ENCODE data around the gene MGAT4C. TPM values are rescaled to one million over a fixed set of nuclear protein-coding genes. Genes with fewer than 3 reads are reported as not detected.

Gene MGAT4C
- total and polyA plus RNA-seq, 2 donors = 0.28 to 12.1 TPM

- 30% methylated on average over 1 of the region's 1 CpG for WGBS
- no peak for DNase-seq (ENCODE audit: extremely low spot score)
These were observed 59.7 kb downstream of the MGAT4C start for GRCh38 chr12:86196465-86196864.

DNA sequence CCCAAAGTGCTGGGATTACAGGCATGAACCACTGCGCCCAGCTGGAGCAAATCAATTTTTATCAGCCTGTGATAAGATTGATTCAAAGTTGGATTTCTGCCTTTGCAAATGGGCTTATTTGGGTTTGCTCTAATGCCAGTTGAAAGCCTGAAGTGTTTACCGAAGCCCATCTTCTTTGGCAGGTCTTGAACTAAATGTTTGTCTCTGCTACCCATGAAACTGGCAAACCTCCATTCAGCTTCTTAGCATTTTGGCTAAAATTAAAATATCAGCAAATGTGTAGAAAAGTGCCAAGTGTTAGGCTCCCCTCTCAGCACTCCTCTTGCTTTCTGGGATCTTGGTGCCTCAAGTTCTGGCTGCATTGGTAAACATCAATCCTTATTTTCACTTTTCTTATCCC, 61.5 kb downstream of the MGAT4C start:
- no peak overlapping the region for H3K27ac ChIP-seq (ENCODE audit: low read depth)
- no peaks in the 10 kb centered on the region for H3K4me1 ChIP-seq (ENCODE audit: insufficient read depth)
- no peak for DNase-seq (ENCODE audit: extremely low spot score)
- no peak overlapping the region for H3K4me3 ChIP-seq (ENCODE audit: low read depth, low read length)
- H3K36me3 ChIP-seq (ENCODE audit: insufficient read depth) = no peaks in the 10 kb centered on the region
- WGBS = 43% methylated on average over 2 of the region's 2 CpGs

More at GRCh38 chr12:86196465-86196864, 59.7 kb downstream of the MGAT4C start:
- Histone ChIP-seq H3K4me1 (ENCODE audit: insufficient read depth) (no peaks in the 10 kb centered on the region), H3K27ac (ENCODE audit: low read depth) (no peak overlapping the region), H3K4me3 (ENCODE audit: low read depth, low read length) (no peak overlapping the region), H3K36me3 (ENCODE audit: insufficient read depth) (no peaks in the 10 kb centered on the region)

DNA sequence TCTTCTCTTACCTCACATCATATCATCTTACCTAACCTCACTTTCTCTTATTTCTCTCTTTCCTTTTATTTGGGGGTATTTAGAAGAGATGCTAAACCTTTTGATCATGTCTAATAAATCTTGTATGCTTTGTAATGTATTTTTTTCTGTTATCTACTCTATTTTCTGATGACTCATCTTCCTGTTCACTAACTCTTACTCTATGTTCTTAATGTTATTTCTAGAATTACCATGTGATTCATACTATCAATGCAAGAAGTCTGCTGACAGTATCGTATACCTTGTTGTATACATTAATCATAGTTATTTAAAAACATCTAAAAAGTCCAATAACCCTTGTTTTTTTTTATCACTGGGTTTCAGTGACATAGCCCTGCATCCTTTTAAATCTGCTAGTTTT, 62.3 kb downstream of the MGAT4C start:
- H3K27ac ChIP-seq (ENCODE audit: low read depth) = no peak overlapping the region
- no peak overlapping the region for H3K4me3 ChIP-seq (ENCODE audit: low read depth, low read length)
- H3K4me1 ChIP-seq (ENCODE audit: insufficient read depth) = no peaks in the 10 kb centered on the region
- DNase-seq (ENCODE audit: extremely low spot score) = no peak
- 34% methylated on average over 1 of the region's 1 CpG for WGBS
- H3K36me3 ChIP-seq (ENCODE audit: insufficient read depth) = no peaks in the 10 kb centered on the region

- WGBS = 67% methylated on average over 1 of the region's 1 CpG
- no peak overlapping the region for H3K4me3 ChIP-seq (ENCODE audit: low read depth, low read length)
- H3K27ac ChIP-seq (ENCODE audit: low read depth) = no peak overlapping the region
- H3K4me1 ChIP-seq (ENCODE audit: insufficient read depth) = no peaks in the 10 kb centered on the region
- no peaks in the 10 kb centered on the region for H3K36me3 ChIP-seq (ENCODE audit: insufficient read depth)
- DNase-seq (ENCODE audit: extremely low spot score) = no peak
These were observed 68.0 kb downstream of the MGAT4C start for GRCh38 chr12:86188226-86188625.

DNA sequence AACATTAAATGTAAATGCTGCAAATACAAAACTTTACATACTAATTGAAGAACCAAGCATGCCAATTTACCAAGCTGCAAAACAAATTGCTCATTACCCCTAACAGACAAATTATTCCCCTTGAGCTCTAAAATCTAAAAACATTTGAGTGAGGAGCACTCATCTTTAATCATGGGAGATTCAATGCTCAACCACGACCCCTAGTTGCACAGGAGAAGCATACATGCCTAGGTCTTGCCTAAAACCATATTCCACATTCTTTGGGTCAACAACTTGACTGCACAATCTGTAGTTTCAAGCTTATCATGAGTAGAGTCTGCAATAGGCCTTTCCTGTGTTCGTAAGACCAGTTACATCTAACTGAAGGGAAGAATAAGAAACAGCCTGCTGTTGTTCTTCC, 69.7 kb downstream of the MGAT4C start:
- DNase-seq (ENCODE audit: extremely low spot score) = no peak
- Histone ChIP-seq H3K4me1 (ENCODE audit: insufficient read depth) (no peaks in the 10 kb centered on the region), H3K4me3 (ENCODE audit: low read depth, low read length) (no peak overlapping the region), H3K36me3 (ENCODE audit: insufficient read depth) (no peaks in the 10 kb centered on the region), H3K27ac (ENCODE audit: low read depth) (no peak overlapping the region)
- 75% methylated on average over 2 of the region's 2 CpGs for WGBS

DNA sequence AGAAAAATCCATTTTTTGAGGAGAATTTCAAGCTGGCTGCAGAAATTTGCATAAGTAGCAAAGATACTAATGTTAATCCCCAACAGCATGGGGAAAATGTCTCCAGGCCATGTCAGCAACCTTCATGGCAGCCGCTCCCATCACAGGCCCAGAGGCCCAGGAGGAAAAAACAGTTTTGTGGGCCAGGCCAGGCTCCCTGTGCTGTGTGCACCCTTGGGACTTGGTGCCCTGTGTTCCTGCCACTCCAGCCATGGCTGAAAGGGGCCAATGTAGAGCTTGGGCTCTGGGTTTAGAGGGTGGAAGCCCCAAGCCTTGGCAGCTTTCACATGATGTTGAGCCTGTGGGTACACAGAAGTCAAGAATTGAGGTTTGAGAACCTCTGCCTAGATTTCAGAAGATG, 76.3 kb downstream of the MGAT4C start:
- Histone ChIP-seq H3K4me1 (ENCODE audit: insufficient read depth) (no peaks in the 10 kb centered on the region), H3K36me3 (ENCODE audit: insufficient read depth) (no peaks in the 10 kb centered on the region), H3K27ac (ENCODE audit: low read depth) (no peak overlapping the region), H3K4me3 (ENCODE audit: low read depth, low read length) (no peak overlapping the region)
- DNase-seq (ENCODE audit: extremely low spot score) = no peak
- 98% methylated on average over 1 of the region's 1 CpG for WGBS

GRCh38 chr12:86174188-86174587, 82.0 kb downstream of the MGAT4C start:
- H3K4me3 ChIP-seq (ENCODE audit: low read depth, low read length) = no peak overlapping the region
- no peaks in the 10 kb centered on the region for H3K4me1 ChIP-seq (ENCODE audit: insufficient read depth)
- no peak overlapping the region for H3K27ac ChIP-seq (ENCODE audit: low read depth)
- 89% methylated on average over 2 of the region's 2 CpGs for WGBS
- no peaks in the 10 kb centered on the region for H3K36me3 ChIP-seq (ENCODE audit: insufficient read depth)
- DNase-seq (ENCODE audit: extremely low spot score) = no peak

DNA sequence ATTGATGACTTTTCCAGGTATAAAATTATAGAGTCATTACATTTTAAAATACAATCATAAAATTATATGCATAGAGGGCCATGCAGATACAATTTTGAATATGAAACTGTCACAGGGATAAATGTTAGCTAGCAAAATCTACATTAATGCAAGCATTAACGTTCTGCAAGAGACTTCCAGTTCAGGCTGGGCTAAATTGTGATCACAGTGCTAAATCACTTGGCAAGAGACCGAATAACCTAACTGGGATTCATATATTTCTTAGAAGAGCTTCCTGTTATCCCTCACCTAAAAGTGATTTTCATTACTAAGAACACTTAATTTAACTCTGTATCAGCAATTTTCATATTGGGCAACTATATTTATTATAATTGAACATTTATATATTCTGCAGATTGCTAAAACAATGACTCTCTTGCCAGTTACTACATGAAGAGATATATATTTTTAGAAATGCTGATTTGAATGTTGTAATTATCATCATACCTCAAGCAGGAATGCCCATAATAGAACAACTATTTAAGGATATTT, 83.2 kb downstream of the MGAT4C start:
- H3K36me3 ChIP-seq (ENCODE audit: insufficient read depth) = no peaks in the 10 kb centered on the region
- DNase-seq (ENCODE audit: extremely low spot score) = no peak
- 56% methylated on average over 2 of the region's 2 CpGs for WGBS

GRCh38 chr12:86170051-86170450, 86.1 kb downstream of the MGAT4C start:
- Histone ChIP-seq H3K4me1 (ENCODE audit: insufficient read depth) (no peaks in the 10 kb centered on the region), H3K4me3 (ENCODE audit: low read depth, low read length) (no peak overlapping the region), H3K27ac (ENCODE audit: low read depth) (no peak overlapping the region), H3K36me3 (ENCODE audit: insufficient read depth) (no peaks in the 10 kb centered on the region)
- 61% methylated on average over 1 of the region's 1 CpG for WGBS
- DNase-seq (ENCODE audit: extremely low spot score) = no peak

More for the DNA sequence above, 83.2 kb downstream of the MGAT4C start:
- H3K27ac ChIP-seq (ENCODE audit: low read depth) = no peak overlapping the region
- no peak overlapping the region for H3K4me3 ChIP-seq (ENCODE audit: low read depth, low read length)
- no peaks in the 10 kb centered on the region for H3K4me1 ChIP-seq (ENCODE audit: insufficient read depth)

GRCh38 chr12:86158956-86159355, 97.2 kb downstream of the MGAT4C start:
- Histone ChIP-seq H3K4me1 (ENCODE audit: insufficient read depth) (no peaks in the 10 kb centered on the region), H3K4me3 (ENCODE audit: low read depth, low read length) (no peak overlapping the region), H3K27ac (ENCODE audit: low read depth) (no peak overlapping the region), H3K36me3 (ENCODE audit: insufficient read depth) (no peaks in the 10 kb centered on the region)
- 86% methylated on average over 4 of the region's 4 CpGs for WGBS
- DNase-seq (ENCODE audit: extremely low spot score) = no peak

DNA sequence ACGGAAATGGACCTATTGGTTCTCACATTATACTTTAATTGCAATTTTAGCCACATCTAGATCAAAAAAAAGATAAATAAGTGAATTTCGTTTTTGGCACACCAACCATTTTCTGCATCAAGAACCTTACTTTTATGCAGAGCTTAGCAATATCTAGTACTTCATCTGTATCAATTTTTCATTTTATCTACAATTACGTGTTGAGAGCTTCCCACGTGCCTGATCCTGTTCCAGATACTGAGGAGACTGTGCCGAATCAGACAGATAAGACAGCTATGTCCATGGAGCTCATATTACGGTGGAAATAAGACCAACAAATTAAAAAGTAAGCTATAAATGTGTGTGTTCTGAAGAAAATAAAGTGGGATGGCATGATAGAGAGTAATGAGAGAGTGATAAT, 101.6 kb downstream of the MGAT4C start:
- no peaks in the 10 kb centered on the region for H3K36me3 ChIP-seq (ENCODE audit: insufficient read depth)
- WGBS = 60% methylated on average over 6 of the region's 6 CpGs
- no peak overlapping the region for H3K4me3 ChIP-seq (ENCODE audit: low read depth, low read length)
- H3K27ac ChIP-seq (ENCODE audit: low read depth) = no peak overlapping the region
- DNase-seq (ENCODE audit: extremely low spot score) = no peak
- no peaks in the 10 kb centered on the region for H3K4me1 ChIP-seq (ENCODE audit: insufficient read depth)

GRCh38 chr12:86148612-86149011, 107.6 kb downstream of the MGAT4C start:
- no peak for DNase-seq (ENCODE audit: extremely low spot score)
- Histone ChIP-seq H3K4me3 (ENCODE audit: low read depth, low read length) (no peak overlapping the region), H3K27ac (ENCODE audit: low read depth) (no peak overlapping the region), H3K4me1 (ENCODE audit: insufficient read depth) (no peaks in the 10 kb centered on the region), H3K36me3 (ENCODE audit: insufficient read depth) (no peaks in the 10 kb centered on the region)

DNA sequence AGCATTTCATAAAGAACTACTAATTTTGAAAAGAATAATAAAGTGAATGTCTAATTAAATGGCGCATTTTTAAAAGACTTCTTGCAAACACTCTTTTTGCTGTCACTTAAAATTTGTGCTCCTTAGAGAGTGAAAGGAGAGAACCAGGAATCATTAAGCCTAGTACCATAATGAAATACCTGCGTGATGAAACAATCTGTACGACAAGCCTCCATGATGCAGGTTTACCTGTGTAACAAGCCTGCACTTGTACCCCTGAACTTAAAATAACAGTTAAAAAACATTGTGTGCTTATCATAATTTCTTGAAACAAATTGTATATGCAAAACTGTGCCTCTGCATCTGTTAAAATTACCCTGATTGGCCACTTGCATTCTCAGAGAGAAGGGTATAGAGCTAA, 108.1 kb downstream of the MGAT4C start:
- no peaks in the 10 kb centered on the region for H3K4me1 ChIP-seq (ENCODE audit: insufficient read depth)
- no peak for DNase-seq (ENCODE audit: extremely low spot score)
- no peak overlapping the region for H3K4me3 ChIP-seq (ENCODE audit: low read depth, low read length)
- 60% methylated on average over 3 of the region's 3 CpGs for WGBS
- H3K27ac ChIP-seq (ENCODE audit: low read depth) = no peak overlapping the region
- no peaks in the 10 kb centered on the region for H3K36me3 ChIP-seq (ENCODE audit: insufficient read depth)

- Histone ChIP-seq H3K36me3 (ENCODE audit: insufficient read depth) (no peaks in the 10 kb centered on the region), H3K4me1 (ENCODE audit: insufficient read depth) (no peaks in the 10 kb centered on the region), H3K27ac (ENCODE audit: low read depth) (no peak overlapping the region), H3K4me3 (ENCODE audit: low read depth, low read length) (no peak overlapping the region)
- DNase-seq (ENCODE audit: extremely low spot score) = no peak
- WGBS = 85% methylated on average over 2 of the region's 2 CpGs
These were observed 111.0 kb downstream of the MGAT4C start for GRCh38 chr12:86145156-86145555.

DNA sequence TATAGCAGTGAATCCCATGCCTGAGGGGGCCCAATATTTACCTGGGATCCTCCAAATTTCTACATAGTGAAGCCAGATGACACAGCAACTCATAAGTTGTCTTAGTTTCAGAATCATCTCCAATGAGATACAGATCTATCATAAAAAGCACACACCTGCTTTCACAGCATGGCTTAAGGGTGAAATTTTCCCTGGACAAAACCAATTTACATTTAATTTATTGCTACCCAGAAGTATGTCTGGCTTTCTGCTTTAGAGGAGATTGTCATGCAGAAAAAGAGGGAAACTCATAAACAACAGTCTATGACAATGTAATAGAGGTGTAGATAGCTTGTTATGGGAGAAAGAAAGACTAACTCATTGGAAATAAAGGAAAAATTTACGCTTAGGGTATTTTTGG, 113.0 kb downstream of the MGAT4C start:
- Histone ChIP-seq H3K27ac (ENCODE audit: low read depth) (no peak overlapping the region), H3K4me3 (ENCODE audit: low read depth, low read length) (no peak overlapping the region), H3K4me1 (ENCODE audit: insufficient read depth) (no peaks in the 10 kb centered on the region), H3K36me3 (ENCODE audit: insufficient read depth) (no peaks in the 10 kb centered on the region)
- DNase-seq (ENCODE audit: extremely low spot score) = no peak
- WGBS = 92% methylated on average over 1 of the region's 1 CpG
